GM03348 (cell line): ENCODE results near the gene ITCH.
"Not testable (repeated sequence)": the region's sequence is repeated elsewhere in the genome, so short reads cannot be mapped to it uniquely, and the experiment has no call there.

Experiments used
- DNase-seq: peaks from one replicate; pipeline ENCODE4 v3.0.0; 2012; ENCODE audit warnings: low spot score

The ITCH gene

GRCh38 chr20:34420146-34420545 lies 57.1 kb downstream of the ITCH start:
- DNase-seq: no peak

GRCh38 chr20:34420975-34421374 lies 57.9 kb downstream of the ITCH start:
- no peak for DNase-seq

- no peak for DNase-seq
These were observed 58.8 kb downstream of the ITCH start for GRCh38 chr20:34421766-34422466.

GRCh38 chr20:34425032-34425690 lies 62.1 kb downstream of the ITCH start:
- not testable (repeated sequence) for DNase-seq

- peak; percentile 46 for DNase-seq
These were observed 63.0 kb downstream of the ITCH start for GRCh38 chr20:34426026-34426425.

- DNase-seq: no peak
These were observed 64.3 kb downstream of the ITCH start for GRCh38 chr20:34427331-34427730.

- DNase-seq: no peak
These were observed 64.7 kb downstream of the ITCH start for GRCh38 chr20:34427784-34428183.

- no peak for DNase-seq
These were observed 68.1 kb downstream of the ITCH start for GRCh38 chr20:34431168-34431567.

GRCh38 chr20:34432663-34433062 lies 69.6 kb downstream of the ITCH start:
- not testable (repeated sequence) for DNase-seq

- no peak for DNase-seq
These were observed 70.3 kb downstream of the ITCH start for GRCh38 chr20:34433391-34433790.

GRCh38 chr20:34435589-34435988 lies 72.5 kb downstream of the ITCH start:
- no peak for DNase-seq

GRCh38 chr20:34437330-34437986 lies 74.4 kb downstream of the ITCH start:
- DNase-seq: peak; percentile 48

- DNase-seq: no peak
These were observed 76.1 kb downstream of the ITCH start for GRCh38 chr20:34439168-34439567.

GRCh38 chr20:34441423-34441822 lies 78.3 kb downstream of the ITCH start:
- DNase-seq: not testable (repeated sequence)

GRCh38 chr20:34443546-34443945 lies 80.5 kb downstream of the ITCH start:
- DNase-seq: no peak

GRCh38 chr20:34445177-34446065 lies 82.3 kb downstream of the ITCH start:
- no peak for DNase-seq

- DNase-seq: no peak
These were observed 85.4 kb downstream of the ITCH start for GRCh38 chr20:34448517-34448916.

GRCh38 chr20:34449674-34450592 lies 86.9 kb downstream of the ITCH start:
- DNase-seq: no peak

- peak; percentile 53 for DNase-seq
These were observed 89.4 kb downstream of the ITCH start for GRCh38 chr20:34452281-34452982.

- no peak for DNase-seq
These were observed 95.6 kb downstream of the ITCH start for GRCh38 chr20:34458631-34459030.
